GM19372 (cell line): ENCODE measurements around the gene ZDHHC11B.
"Not testable (repeated sequence)": the region's sequence is repeated elsewhere in the genome, so short reads cannot be mapped to it uniquely, and the experiment has no call there.

Experiments
- ATAC-seq: cut with Tn5 transposase; IDR thresholded peaks from one replicate; pipeline ENCODE4 v1.9.1; 2021; ENCODE audit warnings: mild to moderate bottlenecking, low read depth, moderate library complexity; ENCODE audit not compliant: unreplicated experiment

ZDHHC11B gene

GRCh38 chr5:770585-770984 is 13.9 kb downstream of the ZDHHC11B start:
- ATAC-seq: not testable (repeated sequence)

- not testable (repeated sequence) for ATAC-seq
These were observed 14.9 kb downstream of the ZDHHC11B start for GRCh38 chr5:769485-770145.

- no peak for ATAC-seq
These were observed 17.7 kb downstream of the ZDHHC11B start for GRCh38 chr5:766666-767431.

- ATAC-seq: no peak
These were observed 18.4 kb downstream of the ZDHHC11B start for GRCh38 chr5:765948-766631.

GRCh38 chr5:763998-764781 is 20.3 kb downstream of the ZDHHC11B start:
- ATAC-seq: no peak

- ATAC-seq: no peak
These were observed 21.1 kb downstream of the ZDHHC11B start for GRCh38 chr5:763397-763796.

- not testable (repeated sequence) for ATAC-seq
These were observed 21.5 kb downstream of the ZDHHC11B start for GRCh38 chr5:762996-763395.

- ATAC-seq: no peak
These were observed 22.4 kb downstream of the ZDHHC11B start for GRCh38 chr5:761854-762710.

- ATAC-seq: no peak
These were observed 23.3 kb downstream of the ZDHHC11B start for GRCh38 chr5:761059-761771.

- no peak for ATAC-seq
These were observed 24.0 kb downstream of the ZDHHC11B start for GRCh38 chr5:760363-761058.

- ATAC-seq: no peak
These were observed 24.7 kb downstream of the ZDHHC11B start for GRCh38 chr5:759781-760362.

GRCh38 chr5:759111-759751 is 25.3 kb downstream of the ZDHHC11B start:
- no peak for ATAC-seq

- ATAC-seq: no peak
These were observed 25.9 kb downstream of the ZDHHC11B start for GRCh38 chr5:758698-759053.

GRCh38 chr5:757931-758697 is 26.4 kb downstream of the ZDHHC11B start:
- no peak for ATAC-seq

GRCh38 chr5:757346-757930 is 27.1 kb downstream of the ZDHHC11B start:
- no peak for ATAC-seq

GRCh38 chr5:756865-757345 is 27.6 kb downstream of the ZDHHC11B start:
- ATAC-seq: no peak

GRCh38 chr5:756171-756570 is 28.4 kb downstream of the ZDHHC11B start:
- ATAC-seq: no peak
